Stimulated activated CD4-positive, alpha-beta T cell treated with anti-CD3 and anti-CD28 coated beads, Interleukin-4, amount 100 ng/mL, for 24 hours (primary cell): ENCODE measurements around the gene HCFC2.

Experiments used
- DNase-seq: peaks from one replicate; pipeline ENCODE4 v3.0.0-alpha.2; 2020

The HCFC2 gene

GRCh38 chr12:104126548-104126947 lies 62.2 kb downstream of the HCFC2 start:
- no peak for DNase-seq

- no peak for DNase-seq
Observed at GRCh38 chr12:104130760-104131159, 66.4 kb downstream of the HCFC2 start.

GRCh38 chr12:104131609-104132008 lies 67.3 kb downstream of the HCFC2 start:
- no peak for DNase-seq

- no peak for DNase-seq
Observed at GRCh38 chr12:104132351-104132956, 68.1 kb downstream of the HCFC2 start.

DNA sequence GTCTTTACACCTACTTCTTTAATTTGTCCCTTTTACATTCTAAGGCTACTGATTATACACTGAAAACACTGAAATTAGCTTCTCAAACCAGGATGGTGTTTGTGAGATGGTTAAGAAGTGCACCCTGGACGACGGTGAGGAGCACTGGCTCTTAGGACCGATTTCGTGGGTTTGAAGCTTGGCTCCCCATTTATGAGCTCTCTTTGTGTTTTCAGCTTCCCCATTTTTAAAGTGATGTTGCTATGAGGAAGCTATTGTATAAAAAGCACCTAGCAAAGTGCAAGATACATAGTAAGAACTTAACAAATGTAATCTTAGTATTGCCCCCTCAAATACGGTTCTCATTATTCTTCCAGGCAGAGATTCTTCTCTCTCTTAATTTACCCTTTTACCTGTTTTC lies 69.0 kb downstream of the HCFC2 start:
- DNase-seq = no peak

- DNase-seq = no peak
Observed at GRCh38 chr12:104133866-104134265, 69.5 kb downstream of the HCFC2 start.

DNA sequence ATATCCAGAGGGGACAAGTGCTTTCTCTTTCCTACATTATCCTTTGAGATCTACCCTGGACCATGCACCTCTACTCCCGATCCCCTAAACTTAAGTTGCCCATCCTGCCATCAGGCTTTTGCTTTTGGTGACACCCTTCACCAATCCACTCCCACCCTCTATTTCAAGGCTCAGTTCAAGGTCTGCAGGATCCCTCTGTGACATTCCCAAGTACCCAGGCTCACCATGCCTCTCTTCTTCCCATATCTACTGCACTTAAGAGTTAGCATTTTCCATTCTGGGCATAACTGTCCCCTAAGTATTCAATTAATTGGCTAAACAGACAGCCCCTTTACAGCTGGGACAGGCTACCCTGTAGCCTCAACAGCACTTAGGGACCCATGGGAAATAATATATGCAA lies 70.6 kb downstream of the HCFC2 start:
- DNase-seq = no peak

DNA sequence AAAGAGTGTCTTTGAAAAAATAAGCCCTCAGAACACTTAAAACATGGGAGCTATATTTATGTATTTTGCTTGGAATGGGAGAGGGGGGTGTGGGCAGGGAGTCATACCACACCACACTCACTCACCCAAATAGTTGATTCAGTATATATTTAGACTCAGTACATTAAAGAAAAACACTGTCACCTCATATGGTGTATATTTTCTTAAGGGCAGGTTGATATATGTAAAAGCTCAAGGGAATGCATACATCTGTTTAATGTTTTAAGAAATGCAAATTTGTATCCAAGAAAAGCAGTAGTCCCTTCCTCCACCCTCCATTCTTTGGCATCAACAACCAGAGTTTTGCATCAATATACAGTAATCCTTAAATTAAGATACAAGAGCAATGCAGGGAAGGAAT lies 72.2 kb downstream of the HCFC2 start:
- no peak for DNase-seq

GRCh38 chr12:104137001-104137901 lies 72.9 kb downstream of the HCFC2 start:
- DNase-seq = peak; percentile 52

DNA sequence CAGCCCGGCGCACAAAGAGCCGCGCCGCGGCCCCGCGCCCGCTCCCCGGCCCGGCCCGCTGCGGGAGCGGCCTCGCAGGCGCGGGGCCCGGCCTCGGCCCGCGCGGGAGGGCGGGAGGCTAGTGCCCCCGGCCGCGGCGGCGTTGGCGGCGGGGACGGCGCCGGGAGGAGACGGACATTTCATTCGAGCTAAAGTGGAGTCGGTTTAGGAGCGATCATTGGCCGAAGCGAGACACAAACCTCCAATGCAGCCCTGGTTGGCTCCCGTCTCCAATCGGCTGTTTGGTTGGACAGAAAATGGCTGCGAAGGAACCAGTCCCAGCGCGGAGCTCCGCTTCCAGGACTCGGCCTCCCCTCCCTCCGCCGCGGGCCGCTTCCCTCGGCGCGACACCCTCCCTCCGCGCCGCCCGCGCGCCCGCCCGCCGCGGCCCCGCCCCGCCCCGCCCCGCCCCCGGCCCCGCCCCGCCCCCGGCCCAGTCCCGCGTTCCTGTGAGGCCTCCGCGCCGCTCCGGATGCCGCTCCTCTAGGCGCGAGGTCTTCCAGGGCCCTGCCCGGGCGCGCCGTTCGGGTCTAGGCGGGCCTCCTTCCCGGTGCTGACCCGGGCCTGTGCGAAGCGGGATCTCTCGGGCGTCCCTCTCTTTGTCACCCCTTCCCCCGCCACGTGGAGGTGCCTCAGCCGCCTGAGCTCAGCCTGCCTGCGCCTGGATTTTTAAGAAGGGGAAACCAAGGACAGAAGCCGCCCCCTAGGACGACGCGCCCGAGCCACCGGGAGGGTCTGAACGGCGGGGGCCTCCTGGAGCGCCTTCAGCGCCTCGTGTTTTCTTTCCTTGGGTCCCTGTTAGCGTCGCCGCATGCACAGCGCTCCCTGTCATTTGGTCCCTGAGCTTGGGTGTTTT lies 73.8 kb downstream of the HCFC2 start, which contains the start of gene NFYB:
Gene NFYB, minus strand, starts transcription at position 309 of the 895 bp plus-strand sequence. CDS start 2,757 bp downstream, outside the sequence.
- DNase-seq = peak; percentile 93

DNA sequence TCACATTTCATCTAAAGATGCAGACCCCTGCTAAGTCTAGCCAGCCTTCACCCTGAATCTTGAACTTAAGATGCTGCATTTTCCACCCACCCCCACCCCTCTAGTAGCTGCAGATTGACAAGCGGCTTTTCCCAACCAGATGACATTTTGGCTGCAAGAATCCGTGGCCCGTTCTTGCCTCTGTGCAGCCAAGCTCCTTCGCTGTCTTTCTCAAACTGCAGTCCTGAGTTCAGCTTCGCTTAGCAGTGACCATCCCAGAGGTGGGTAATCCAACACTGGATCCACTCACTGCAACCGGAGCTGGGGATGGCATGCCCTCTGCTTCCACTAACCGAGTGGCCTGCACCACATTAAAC lies 74.4 kb downstream of the HCFC2 start:
- DNase-seq = no peak

- no peak for DNase-seq
Observed at GRCh38 chr12:104142543-104142942, 78.2 kb downstream of the HCFC2 start.

DNA sequence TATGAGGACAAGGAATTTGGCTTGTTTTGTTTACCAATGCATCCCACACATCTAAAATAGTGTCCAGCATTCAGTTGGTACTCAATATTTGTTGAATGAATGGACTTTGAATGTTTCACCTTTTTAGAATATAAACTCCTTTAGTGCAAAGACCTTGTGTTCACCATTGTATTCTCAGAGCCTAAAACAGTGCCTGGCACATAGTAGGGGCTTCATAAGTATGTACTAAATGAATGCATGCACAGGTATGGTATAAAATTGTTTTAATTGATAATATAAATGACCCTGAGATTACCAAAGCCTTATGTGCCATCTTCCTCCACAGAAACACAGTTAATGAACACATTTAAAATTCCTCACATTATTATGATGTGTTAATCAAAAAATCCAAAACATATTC lies 78.7 kb downstream of the HCFC2 start:
- DNase-seq = no peak

DNA sequence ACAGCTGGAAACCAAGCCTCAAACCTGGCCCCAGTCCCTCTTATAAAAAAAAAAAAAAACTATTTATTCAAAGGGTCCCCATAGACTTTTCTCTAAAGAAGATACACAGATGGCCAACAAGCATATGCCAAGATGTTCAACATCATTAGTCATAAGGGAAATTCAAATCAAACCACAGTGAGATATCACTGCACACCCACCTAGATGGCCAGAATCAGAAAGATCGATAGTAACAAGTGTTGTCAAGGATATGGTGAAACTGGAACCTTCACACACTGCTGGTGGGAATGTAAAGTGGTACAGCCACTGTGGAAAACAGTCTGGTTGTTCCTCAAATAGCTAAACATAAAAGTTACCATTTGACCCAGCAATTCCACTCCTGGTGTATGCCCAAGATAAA lies 79.6 kb downstream of the HCFC2 start:
- DNase-seq = no peak

- no peak for DNase-seq
Observed at GRCh38 chr12:104147346-104147745, 83.0 kb downstream of the HCFC2 start.

DNA sequence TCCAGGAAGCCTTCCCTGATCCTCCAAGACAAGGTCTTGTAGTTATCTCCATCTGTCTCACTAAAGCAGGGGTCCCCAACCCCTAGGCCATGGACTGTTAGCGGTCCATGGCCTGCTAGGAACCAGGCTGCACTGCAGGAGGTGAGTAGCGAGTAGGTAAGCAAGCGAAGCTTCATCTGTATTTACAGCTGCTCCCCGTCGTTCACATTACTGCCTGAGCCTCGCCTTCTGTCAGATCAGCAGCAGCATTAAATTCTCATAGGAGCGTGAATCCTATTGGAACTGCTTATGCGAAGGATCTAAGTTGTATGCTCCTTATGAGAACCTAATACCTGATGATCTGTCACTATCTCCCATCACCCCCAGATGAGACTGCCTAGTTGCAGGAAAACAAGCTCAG lies 86.1 kb downstream of the HCFC2 start:
- DNase-seq = no peak

DNA sequence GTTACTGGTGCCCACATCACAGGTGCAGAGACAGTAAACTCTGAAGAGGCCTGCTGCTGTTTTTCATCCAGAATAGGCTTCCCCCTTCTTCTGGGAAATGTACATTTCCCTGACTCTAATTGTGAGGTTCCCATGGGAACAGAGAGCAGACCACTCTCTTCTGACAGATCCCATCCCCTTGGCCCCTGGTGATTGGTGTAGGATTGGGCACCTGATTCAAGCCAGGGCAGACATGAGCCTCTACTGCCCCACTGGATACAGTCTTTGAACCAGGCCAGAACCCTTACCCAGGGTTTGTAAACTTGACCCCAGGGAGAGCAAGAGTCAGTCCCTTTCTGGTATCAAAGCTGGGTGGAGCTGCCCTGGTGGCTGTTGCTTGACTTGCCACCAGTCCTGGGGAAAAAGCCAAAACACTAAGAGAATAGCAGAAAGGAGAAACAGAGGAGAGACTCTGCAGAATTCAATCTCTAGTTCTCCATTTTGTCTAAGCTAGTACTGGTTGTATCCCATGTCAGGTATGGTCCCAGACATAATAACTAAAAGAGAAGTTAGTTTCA lies 88.4 kb downstream of the HCFC2 start:
- DNase-seq = no peak

DNA sequence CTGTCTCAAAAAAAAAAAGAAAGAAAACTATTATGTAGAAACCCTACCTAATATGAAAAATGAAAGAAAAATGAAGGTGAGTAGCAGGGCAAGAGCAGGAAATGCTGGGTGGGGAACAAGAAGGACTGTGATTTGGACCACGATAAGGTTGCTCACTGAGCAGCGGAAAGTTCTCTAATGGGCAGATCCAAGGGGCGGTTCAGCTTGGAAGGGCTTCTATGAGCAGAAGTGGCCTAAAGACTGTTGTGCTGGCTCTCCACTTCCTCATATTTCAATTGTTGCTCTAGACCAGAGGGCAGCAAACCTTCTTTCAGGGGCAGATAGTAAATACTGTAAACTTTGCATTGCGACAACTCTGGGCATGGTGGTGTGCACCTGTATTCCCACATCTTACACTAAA lies 90.0 kb downstream of the HCFC2 start:
- DNase-seq = no peak

DNA sequence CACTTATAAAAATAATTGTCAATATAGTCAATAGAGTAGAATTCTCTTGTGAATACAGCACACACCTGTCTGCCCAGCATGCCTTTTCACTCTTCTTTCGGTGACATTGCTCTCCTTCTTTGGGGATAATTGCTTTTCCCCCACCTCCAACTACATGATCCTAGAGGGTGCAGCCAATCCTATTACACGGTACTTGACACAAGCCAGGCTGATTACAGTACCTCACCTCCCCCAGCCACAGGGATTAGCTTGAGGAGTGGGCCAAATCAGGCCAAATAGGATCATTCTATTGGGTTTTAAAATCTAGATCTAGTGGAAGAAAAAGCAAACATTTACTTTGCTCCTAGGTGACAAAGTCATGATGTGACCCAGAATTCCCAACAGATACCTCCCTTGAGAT lies 90.5 kb downstream of the HCFC2 start:
- DNase-seq = no peak
